Upper lobe of left lung (tissue), 6 donors: Measurements from ENCODE around the gene TLCD2. TPM values are rescaled to one million over a fixed set of nuclear protein-coding genes. Genes with fewer than 3 reads are reported as not detected.

ENCODE experiments used
- ATAC-seq, 2 donors: fragments of 200-7000 bp; cut with Tn5 transposase; one replicate each; pipeline ENCODE4 v1.9.1; 2022; ENCODE audit warnings: mild to moderate bottlenecking in 2 of 2, moderate library complexity in 2 of 2; ENCODE audit not compliant: low FRiP score in 2 of 2
- DNase-seq, 2 donors: peaks; one replicate each; pipeline ENCODE4 v3.0.0-alpha.2; 2019 to 2020
- H3K27ac ChIP-seq, 4 donors: fragments of 200-600 bp; sonication (generic); one replicate each; pipeline ENCODE4 v1.5.1; 2016 to 2019
- H3K27me3 ChIP-seq, 4 donors: fragments of 200-600 bp; sonication (generic); one replicate each; pipeline ENCODE4 v1.5.1; 2017 to 2019
- H3K36me3 ChIP-seq, 4 donors: fragments of 200-600 bp; sonication (generic); one replicate each; pipeline ENCODE4 v1.5.1; 2016 to 2019
- H3K4me1 ChIP-seq, 4 donors: fragments of 200-600 bp; sonication (generic); one replicate each; pipeline ENCODE4 v1.5.1; 2018 to 2019
- H3K4me3 ChIP-seq, 4 donors: fragments of 200-600 bp; sonication (generic); one replicate each; pipeline ENCODE4 v1.5.1; 2017 to 2019; ENCODE audit warnings: mild to moderate bottlenecking in 2 of 4, moderate library complexity in 1 of 4
- H3K9me3 ChIP-seq, 4 donors: fragments of 200-600 bp; sonication (generic); one replicate each; pipeline ENCODE4 v1.5.1; 2018 to 2019
- CTCF ChIP-seq, 6 experiments: fragments of 450-650 bp in 4 of 6; fragments of 200-600 bp in 2 of 6; sonication (generic) in 2 of 6; IDR thresholded peaks; one replicate each; pipeline ENCODE4 v1.5.1; 2016 to 2019; ENCODE audit warnings: antibody characterized with exemption in 6 of 6
- EP300 ChIP-seq, 4 donors: sonication (generic); formaldehyde crosslinking; IDR thresholded peaks; one replicate each; pipeline ENCODE4 v1.5.1; 2017; ENCODE audit warnings: antibody characterized with exemption in 4 of 4, control low read depth in 2 of 4
- POLR2A ChIP-seq, 4 donors: fragments of 450-650 bp; IDR thresholded peaks; one replicate each; pipeline ENCODE4 v1.5.1; 2016 to 2017; ENCODE audit warnings: antibody characterized with exemption in 4 of 4, mild to moderate bottlenecking in 2 of 4
- POLR2AphosphoS5 ChIP-seq, 2 donors: sonication (generic); formaldehyde crosslinking; IDR thresholded peaks; one replicate each; pipeline ENCODE4 v1.5.1; 2017; ENCODE audit warnings: antibody characterized with exemption in 2 of 2
- WGBS, 2 donors: methylation state at CpG; one replicate each; pipeline ENCODE4 v1.1.5; 2017 to 2018; 5-methylcytosine and 5-hydroxymethylcytosine counted together
- total RNA-seq, 6 donors: library from RNA; depleted of rRNA in 4 of 6; stranded (reverse); fragments of >200 nt in 4 of 6; gene quantifications; one replicate each; pipeline versions ENCODE4 v1.1.0 to v1.2.1, GENCODE V29; 2016 to 2021
- donor health status: DM: no; HTN: no; CAD: no; lungs with moderate emphysema.
- donor health status: DM: no; HTN: yes; CAD: no; lungs with severe emphysema.

Gene TLCD2
- total RNA-seq, 6 donors from 2014 or later = 11.3 to 24.7 (median 14.9) TPM

- H3K4me1 ChIP-seq = peaks cover 29 to 82% (median 68%) of the 10 kb centered on the region in 4 donors
- H3K27ac ChIP-seq = no peak overlapping the region
- peaks cover 4 to 45% (median 38%) of the 10 kb centered on the region in 4 donors for H3K36me3 ChIP-seq
- no peaks in the 10 kb centered on the region for H3K9me3 ChIP-seq
- no peak for ATAC-seq
- DNase-seq = no peak
- no peak overlapping the region for H3K4me3 ChIP-seq
- 75 to 80% methylated on average over 16 to 17 of the region's 18 CpGs for WGBS, 2 donors
- TF ChIP-seq POLR2AphosphoS5 (IDR thresholded peaks at IDR 0.05) = no peak
- TF ChIP-seq EP300 (IDR thresholded peaks at IDR 0.05) = no peak
- TF ChIP-seq POLR2A (IDR thresholded peaks at IDR 0.05) = no peak
- no peak for TF ChIP-seq CTCF (IDR thresholded peaks at IDR 0.05)
- no peaks in the 10 kb centered on the region for H3K27me3 ChIP-seq
Measured at GRCh38 chr17:1726626-1727257, 16.6 kb upstream of the TLCD2 start.

DNA sequence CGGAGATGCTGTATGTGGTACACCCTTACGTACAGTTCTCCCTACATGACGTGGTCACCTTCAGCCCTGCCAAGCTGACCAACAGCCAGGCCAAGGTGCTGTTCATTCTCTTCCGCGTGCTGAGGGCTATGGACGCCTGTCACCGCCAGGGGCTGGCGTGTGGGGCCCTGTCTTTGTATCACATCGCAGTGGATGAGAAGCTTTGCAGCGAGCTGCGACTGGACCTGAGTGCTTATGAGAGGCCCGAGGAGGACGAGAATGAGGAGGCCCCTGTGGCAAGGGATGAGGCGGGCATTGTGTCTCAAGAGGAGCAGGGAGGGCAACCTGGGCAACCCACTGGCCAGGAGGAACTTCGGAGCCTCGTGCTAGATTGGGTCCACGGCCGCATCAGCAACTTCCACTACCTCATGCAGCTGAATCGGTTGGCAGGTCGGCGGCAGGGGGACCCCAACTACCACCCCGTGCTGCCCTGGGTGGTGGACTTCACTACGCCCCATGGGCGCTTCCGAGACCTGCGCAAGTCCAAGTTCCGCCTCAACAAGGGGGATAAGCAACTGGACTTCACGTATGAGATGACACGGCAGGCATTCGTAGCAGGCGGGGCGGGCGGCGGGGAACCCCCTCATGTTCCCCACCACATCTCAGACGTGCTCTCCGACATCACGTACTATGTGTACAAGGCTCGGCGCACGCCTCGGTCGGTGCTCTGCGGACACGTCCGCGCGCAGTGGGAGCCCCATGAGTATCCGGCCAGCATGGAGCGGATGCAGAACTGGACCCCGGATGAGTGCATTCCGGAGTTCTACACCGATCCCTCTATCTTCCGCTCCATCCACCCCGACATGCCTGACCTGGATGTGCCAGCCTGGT, 15.7 kb upstream of the TLCD2 start:
- Histone ChIP-seq H3K36me3 (peaks cover 4 to 39% (median 34%) of the 10 kb centered on the region in 4 donors), H3K9me3 (no peaks in the 10 kb centered on the region), H3K27me3 (no peaks in the 10 kb centered on the region), H3K27ac (peak overlapping the region; percentile 86 to 93 (median 89)), H3K4me3 (peak overlapping the region in 3 of 4 donors; percentile 84 to 96 (median 94)), H3K4me1 (peaks cover 32 to 81% (median 69%) of the 10 kb centered on the region in 4 donors)
- no peak for ATAC-seq
- no peak for TF ChIP-seq POLR2A (IDR thresholded peaks at IDR 0.05)
- no peak for TF ChIP-seq CTCF (IDR thresholded peaks at IDR 0.05)
- TF ChIP-seq POLR2AphosphoS5 (IDR thresholded peaks at IDR 0.05) = no peak
- no peak for TF ChIP-seq EP300 (IDR thresholded peaks at IDR 0.05)
- 83 to 94% methylated on average over 25 to 54 of the region's 54 CpGs for WGBS, 2 donors
- DNase-seq = peak in 1 of 2 donors; percentile 86

DNA sequence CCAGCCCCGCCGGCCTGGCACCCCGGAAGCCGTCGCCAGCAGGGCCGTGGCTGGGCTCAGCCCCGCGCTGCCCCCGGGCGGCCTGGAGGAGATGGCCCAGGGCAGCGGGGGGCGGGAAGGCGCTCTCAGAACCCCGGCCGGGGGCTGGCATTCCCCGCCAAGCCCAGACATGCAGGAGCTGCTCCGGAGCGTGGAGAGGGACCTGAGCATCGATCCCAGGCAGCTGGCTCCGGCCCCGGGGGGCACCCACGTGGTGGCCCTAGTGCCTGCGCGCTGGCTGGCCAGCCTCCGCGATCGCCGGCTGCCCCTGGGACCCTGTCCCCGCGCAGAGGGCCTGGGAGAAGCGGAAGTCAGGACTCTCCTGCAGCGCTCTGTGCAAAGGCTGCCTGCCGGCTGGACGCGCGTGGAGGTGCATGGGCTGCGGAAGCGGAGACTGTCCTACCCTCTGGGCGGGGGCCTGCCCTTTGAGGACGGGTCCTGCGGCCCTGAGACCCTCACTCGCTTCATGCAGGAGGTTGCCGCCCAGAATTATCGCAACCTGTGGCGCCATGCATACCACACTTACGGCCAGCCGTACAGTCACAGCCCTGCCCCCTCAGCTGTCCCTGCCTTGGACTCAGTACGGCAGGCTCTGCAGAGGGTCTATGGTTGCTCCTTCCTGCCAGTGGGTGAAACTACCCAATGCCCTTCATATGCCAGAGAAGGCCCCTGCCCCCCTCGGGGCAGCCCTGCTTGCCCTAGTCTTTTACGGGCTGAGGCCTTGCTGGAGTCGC, 14.9 kb upstream of the TLCD2 start:
- Histone ChIP-seq H3K4me3 (peak overlapping the region; percentile 68 to 96 (median 89)), H3K4me1 (peaks cover 37 to 79% (median 67%) of the 10 kb centered on the region in 4 donors), H3K27me3 (no peaks in the 10 kb centered on the region), H3K36me3 (peaks cover 4 to 33% (median 27%) of the 10 kb centered on the region in 4 donors), H3K9me3 (no peaks in the 10 kb centered on the region), H3K27ac (peak overlapping the region; percentile 86 to 93 (median 89))
- no peak for DNase-seq
- 27 to 48% methylated on average over 13 to 16 of the region's 51 CpGs for WGBS, 2 donors
- TF ChIP-seq CTCF (IDR thresholded peaks at IDR 0.05) (peak in 3 of 6 experiments; percentile 20 to 49 (median 33)), POLR2AphosphoS5 (IDR thresholded peaks at IDR 0.05) (no peak), EP300 (IDR thresholded peaks at IDR 0.05) (no peak)
- ATAC-seq = peak; percentile 16 to 71

- H3K27me3 ChIP-seq = no peaks in the 10 kb centered on the region
- H3K36me3 ChIP-seq = peaks cover 4 to 33% (median 27%) of the 10 kb centered on the region in 4 donors
- H3K4me3 ChIP-seq = peak within 1 kb of the TSS; percentile 68 to 96 (median 89)
- 1% methylated on average over 16 to 34 of the region's 57 CpGs for WGBS, 2 donors
- DNase-seq = peak; percentile 96 to 97
- peaks cover 37 to 72% (median 61%) of the 10 kb centered on the region in 4 donors for H3K4me1 ChIP-seq
- peak in 2 of 4 donors; percentile 11 to 80 for TF ChIP-seq POLR2A (IDR thresholded peaks at IDR 0.05)
- TF ChIP-seq EP300 (IDR thresholded peaks at IDR 0.05) = peak in 1 of 4 donors; percentile 27
- peak in 2 of 6 experiments; percentile 12 to 26 for TF ChIP-seq CTCF (IDR thresholded peaks at IDR 0.05)
- peak; percentile 50 to 77 for TF ChIP-seq POLR2AphosphoS5 (IDR thresholded peaks at IDR 0.05)
- peak; percentile 73 to 90 for ATAC-seq
- H3K9me3 ChIP-seq = no peaks in the 10 kb centered on the region
- peak within 1 kb of the TSS; percentile 86 to 93 (median 89) for H3K27ac ChIP-seq
Measured at GRCh38 chr17:1724351-1724868, 14.2 kb upstream of the TLCD2 start, which contains the start of gene WDR81. TSS of gene WDR81 (plus strand) at chr17:1724704. CDS start at chr17:1724960, 256 bp downstream.
